Neuronal stem cell (in vitro differentiated cells): ENCODE results near the gene MGAT4C.
"Not testable (repeated sequence)": the region's sequence is repeated elsewhere in the genome, so short reads cannot be mapped to it uniquely, and the experiment has no call there.

Source experiments
- DNase-seq: peaks from one replicate; pipeline ENCODE4 v3.0.0-alpha.2; 2013; ENCODE audit warnings: low spot score
- H2AFZ ChIP-seq: one replicate; pipeline ENCODE4 v1.6.1; 2013; ENCODE audit warnings: mild to moderate bottlenecking, low read length, inconsistent platforms
- H2AK5ac ChIP-seq: 2 replicates; pipeline ENCODE4 v1.6.1; 2013; ENCODE audit warnings: low read depth, mild to moderate bottlenecking, inconsistent platforms, low read length, moderate library complexity, mixed read lengths
- H2BK120ac ChIP-seq: 2 replicates; pipeline ENCODE4 v1.6.1; 2013; ENCODE audit warnings: low read depth, mild to moderate bottlenecking, inconsistent platforms, low read length, moderate library complexity, mixed read lengths
- H2BK12ac ChIP-seq: one replicate; pipeline ENCODE4 v1.6.1; 2013; ENCODE audit warnings: low read length, inconsistent platforms
- H2BK15ac ChIP-seq: 2 replicates; pipeline ENCODE4 v1.6.1; 2013; ENCODE audit warnings: mild to moderate bottlenecking, low read length, inconsistent platforms, mixed read lengths
- H2BK5ac ChIP-seq: one replicate; pipeline ENCODE4 v1.6.1; 2013; ENCODE audit warnings: inconsistent platforms, mild to moderate bottlenecking, low read length, moderate library complexity
- H3K14ac ChIP-seq: one replicate; pipeline ENCODE4 v1.6.1; 2013; ENCODE audit warnings: low read length, inconsistent platforms
- H3K18ac ChIP-seq: 2 replicates; pipeline ENCODE4 v1.6.1; 2013; ENCODE audit warnings: low read length, inconsistent platforms
- H3K23ac ChIP-seq: 2 replicates; pipeline ENCODE4 v1.6.1; 2013; ENCODE audit warnings: low read depth, mild to moderate bottlenecking, mixed read lengths, low read length, inconsistent platforms; ENCODE audit not compliant: poor library complexity
- H3K27ac ChIP-seq: replicated peaks from 3 replicates; pipeline ENCODE4 v1.5.1; 2013; ENCODE audit warnings: low read length, inconsistent platforms
- H3K27me3 ChIP-seq, 3 experiments: 2 replicates each; pipeline ENCODE4 v1.6.1; 2013; ENCODE audit warnings: low read length in 3 of 3, mild to moderate bottlenecking in 2 of 3, inconsistent platforms in 1 of 3, low read depth in 1 of 3, mixed read lengths in 1 of 3, moderate library complexity in 1 of 3; ENCODE audit not compliant: control insufficient read depth in 3 of 3, insufficient read depth in 3 of 3
- H3K36me3 ChIP-seq, 2 donors: replicated peaks in 1 of 2; 2 replicates each; pipeline ENCODE4 v1.6.1; 2013; ENCODE audit warnings: low read length in 2 of 2; ENCODE audit not compliant: control insufficient read depth in 2 of 2, insufficient read depth in 2 of 2
- H3K4ac ChIP-seq: 2 replicates; pipeline ENCODE4 v1.6.1; 2013; ENCODE audit warnings: inconsistent platforms, mild to moderate bottlenecking, low read length, moderate library complexity
- H3K4me1 ChIP-seq, 2 donors: 1 replicate in 1 of 2; 2 replicates in 1 of 2; pipeline ENCODE4 v1.6.1; 2013; ENCODE audit warnings: low read length in 2 of 2, low read depth in 1 of 2; ENCODE audit not compliant: control insufficient read depth in 2 of 2, insufficient read depth in 1 of 2
- H3K4me2 ChIP-seq: one replicate; pipeline ENCODE4 v1.6.1; 2013; ENCODE audit warnings: mild to moderate bottlenecking, low read length, inconsistent platforms; ENCODE audit not compliant: insufficient read depth, poor library complexity, severe bottlenecking
- H3K4me3 ChIP-seq, 2 donors: 2 replicates each; pipeline ENCODE4 v1.5.1; 2013; ENCODE audit warnings: low read length in 2 of 2, mild to moderate bottlenecking in 2 of 2, inconsistent platforms in 1 of 2, moderate library complexity in 1 of 2
- H3K79me1 ChIP-seq: one replicate; pipeline ENCODE4 v1.6.1; 2013; ENCODE audit warnings: low read depth, mild to moderate bottlenecking, inconsistent platforms, low read length, moderate library complexity
- H3K9ac ChIP-seq: one replicate; pipeline ENCODE4 v1.6.1; 2013; ENCODE audit warnings: mild to moderate bottlenecking, low read depth, low read length, inconsistent platforms; ENCODE audit not compliant: poor library complexity
- H3K9me3 ChIP-seq, 2 donors: replicated peaks in 1 of 2; 2 replicates each; pipeline versions ENCODE3 to v1.6.1; 2013; ENCODE audit warnings: low read length in 2 of 2, mild to moderate bottlenecking in 2 of 2, inconsistent platforms in 1 of 2, low read depth in 1 of 2, mixed read lengths in 1 of 2, moderate library complexity in 1 of 2; ENCODE audit not compliant: control insufficient read depth in 2 of 2, insufficient read depth in 1 of 2
- H4K8ac ChIP-seq: one replicate; pipeline ENCODE4 v1.6.1; 2013; ENCODE audit warnings: low read depth, mild to moderate bottlenecking, inconsistent platforms, low read length, moderate library complexity
- H4K91ac ChIP-seq: one replicate; pipeline ENCODE4 v1.6.1; 2013; ENCODE audit warnings: low read length, low read depth, mild to moderate bottlenecking, inconsistent platforms; ENCODE audit not compliant: poor library complexity
- WGBS, 2 donors: extraction: QIAGEN DNeasy Blood & Tissue Kit; methylation state at CpG; one replicate each; pipeline ENCODE4 v1.1.7; 2013; ENCODE audit warnings: missing lambda C conversion rate in 2 of 2, mixed read lengths in 1 of 2; ENCODE audit not compliant: insufficient read length in 2 of 2, insufficient replicate concordance in 1 of 2; ENCODE audit errors: extremely low coverage in 2 of 2; 5-methylcytosine and 5-hydroxymethylcytosine counted together

The MGAT4C gene

DNA sequence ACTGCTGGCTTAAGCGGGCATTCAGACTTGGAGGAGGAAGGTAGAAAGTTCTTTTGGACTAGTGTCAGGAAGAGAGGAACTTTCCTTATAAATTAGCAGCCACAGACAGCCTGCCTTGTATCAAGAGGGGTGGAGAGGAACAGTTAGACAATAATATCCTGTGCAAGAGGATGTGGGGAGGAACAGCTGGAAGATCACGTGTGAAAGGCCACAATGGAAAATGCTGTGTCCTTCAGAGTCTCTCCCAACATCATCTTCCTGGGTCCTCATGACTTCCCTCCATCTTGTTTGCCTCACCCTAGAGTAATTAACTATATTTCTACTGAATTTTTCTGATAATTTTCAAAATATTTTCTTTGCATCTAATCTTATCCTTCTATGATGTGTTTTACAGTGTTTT lies 117.4 kb downstream of the MGAT4C start:
- Histone ChIP-seq H2AFZ (no peak overlapping the region), H3K14ac (no peak overlapping the region), H3K36me3 (no peaks in the 10 kb centered on the region), H2BK120ac (no peak overlapping the region), H4K8ac (no peak overlapping the region), H2BK5ac (no peak overlapping the region), H2AK5ac (no peak overlapping the region), H3K4ac (no peak overlapping the region), H3K79me1 (no peaks in the 10 kb centered on the region), H3K4me3 (no peak overlapping the region), H3K4me1 (no peaks in the 10 kb centered on the region), H3K9me3 (no peaks in the 10 kb centered on the region), H2BK12ac (no peak overlapping the region), H3K23ac (no peak overlapping the region), H3K4me2 (no peak overlapping the region), H4K91ac (no peak overlapping the region), H3K27me3 (no peaks in the 10 kb centered on the region), H3K18ac (no peak overlapping the region), H2BK15ac (no peak overlapping the region), H3K27ac (no peak overlapping the region), H3K9ac (no peak overlapping the region)
- no peak for DNase-seq
- no CpG with 5 or more reads among the region's 2 CpGs for whole genome bisulfite sequencing, 2 donors

- H2BK120ac ChIP-seq, result no peak overlapping the region
Observed at GRCh38 chr12:86137936-86138335, 118.3 kb downstream of the MGAT4C start.

DNA sequence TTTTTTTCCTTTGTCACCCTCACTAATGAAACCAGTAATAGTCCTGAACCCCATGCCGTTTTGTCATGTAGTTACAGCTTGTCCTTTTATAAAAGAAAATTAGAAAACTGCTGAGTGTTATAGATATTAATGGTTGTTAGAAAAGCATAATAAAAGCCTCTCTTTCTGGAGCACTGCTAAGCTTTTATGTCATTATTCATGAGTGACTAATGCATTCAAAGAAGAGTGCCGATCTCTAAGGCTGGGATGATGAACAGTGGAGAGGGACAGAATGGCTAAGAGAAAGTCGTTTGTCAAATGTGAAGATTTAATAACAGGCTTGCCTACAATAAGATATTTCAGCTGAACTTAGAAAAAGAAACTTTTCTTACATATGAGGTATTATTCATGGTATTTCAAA lies 121.6 kb downstream of the MGAT4C start:
- Histone ChIP-seq H4K91ac (no peak overlapping the region), H2AK5ac (no peak overlapping the region), H2BK120ac (no peak overlapping the region), H3K27me3 (no peaks in the 10 kb centered on the region), H3K18ac (no peak overlapping the region), H2BK12ac (no peak overlapping the region), H4K8ac (no peak overlapping the region), H3K4me1 (no peaks in the 10 kb centered on the region), H3K79me1 (no peaks in the 10 kb centered on the region), H3K27ac (no peak overlapping the region), H3K36me3 (no peaks in the 10 kb centered on the region), H3K4me2 (no peak overlapping the region), H3K14ac (no peak overlapping the region), H2BK15ac (no peak overlapping the region), H3K23ac (no peak overlapping the region), H3K9ac (no peak overlapping the region), H3K4me3 (no peak overlapping the region), H3K4ac (no peak overlapping the region), H3K9me3 (no peaks in the 10 kb centered on the region), H2BK5ac (no peak overlapping the region), H2AFZ (peak overlapping the region; percentile 32)
- WGBS, 2 donors, result no CpG with 5 or more reads among the region's 3 CpGs
- no peak for DNase-seq

More at GRCh38 chr12:86137936-86138335, 118.3 kb downstream of the MGAT4C start:
- Histone ChIP-seq H3K79me1 (no peaks in the 10 kb centered on the region), H2AFZ (no peak overlapping the region), H3K36me3 (no peaks in the 10 kb centered on the region), H3K9ac (no peak overlapping the region), H3K27ac (no peak overlapping the region), H3K9me3 (no peaks in the 10 kb centered on the region), H4K8ac (no peak overlapping the region), H2BK12ac (no peak overlapping the region), H3K27me3 (no peaks in the 10 kb centered on the region), H4K91ac (no peak overlapping the region), H3K4me3 (no peak overlapping the region), H2BK15ac (no peak overlapping the region), H2AK5ac (no peak overlapping the region), H3K4me1 (no peaks in the 10 kb centered on the region), H3K4me2 (no peak overlapping the region), H3K18ac (no peak overlapping the region), H3K4ac (no peak overlapping the region), H3K14ac (no peak overlapping the region), H3K23ac (no peak overlapping the region), H2BK5ac (no peak overlapping the region)
- no CpG with 5 or more reads among the region's 2 CpGs for WGBS, 2 donors
- DNase-seq, result no peak

GRCh38 chr12:86126900-86127299 lies 129.3 kb downstream of the MGAT4C start:
- H3K4ac ChIP-seq, H3K23ac ChIP-seq, H4K8ac ChIP-seq, H3K4me3 ChIP-seq, H4K91ac ChIP-seq, DNase-seq, H3K27ac ChIP-seq, H2AK5ac ChIP-seq, H3K18ac ChIP-seq, H3K36me3 ChIP-seq, H2BK12ac ChIP-seq, H2BK5ac ChIP-seq, H2BK120ac ChIP-seq, H3K14ac ChIP-seq, H3K79me1 ChIP-seq, H3K27me3 ChIP-seq, H2AFZ ChIP-seq, H2BK15ac ChIP-seq, H3K4me2 ChIP-seq, H3K9ac ChIP-seq, H3K9me3 ChIP-seq, H3K4me1 ChIP-seq: not testable (repeated sequence)
- no CpG with 5 or more reads among the region's 3 CpGs for WGBS, 2 donors
